Neural cell (in vitro differentiated cells): ENCODE data around the gene AFAP1. TPM values are rescaled to one million over a fixed set of nuclear protein-coding genes. Genes with fewer than 3 reads are reported as not detected.

Experiments used
- H2AFZ ChIP-seq: fragments of 200-600, 300-800 bp; sonication (generic), shearing (Covaris generic); 2 replicates; pipeline ENCODE4 v1.6.0; 2014; ENCODE audit warnings: low read depth, mild to moderate bottlenecking, antibody characterized with exemption, low read length, moderate library complexity
- H3F3A ChIP-seq: fragments of 200-600 bp; shearing (Covaris generic); 2 replicates; pipeline ENCODE4 v1.6.1; 2016; ENCODE audit warnings: mild to moderate bottlenecking, moderate library complexity, mixed read lengths, antibody characterized with exemption, low read length; ENCODE audit not compliant: insufficient read depth, poor library complexity, severe bottlenecking
- H3K27ac ChIP-seq: fragments of 200-600, 300-800 bp; sonication (generic), shearing (Covaris generic); 2 replicates; pipeline ENCODE4 v1.5.1; 2014; ENCODE audit warnings: mild to moderate bottlenecking, low read length, moderate library complexity
- H3K27me3 ChIP-seq: fragments of 300-800, 200-600 bp; sonication (generic), shearing (Covaris generic); 2 replicates; pipeline ENCODE4 v1.6.0; 2014; ENCODE audit warnings: mild to moderate bottlenecking, low read depth, low read length, moderate library complexity; ENCODE audit not compliant: insufficient read depth
- H3K36me3 ChIP-seq: fragments of 300-800, 200-600 bp; sonication (generic), shearing (Covaris generic); 2 replicates; pipeline ENCODE4 v1.5.1; 2014; ENCODE audit warnings: mild to moderate bottlenecking, antibody characterized with exemption, low read length, moderate library complexity; ENCODE audit not compliant: insufficient read depth
- H3K4me2 ChIP-seq: fragments of 300-800, 200-600 bp; sonication (generic), shearing (Covaris generic); 2 replicates; pipeline ENCODE4 v1.6.0; 2014; ENCODE audit warnings: mild to moderate bottlenecking, low read length
- H3K4me3 ChIP-seq: fragments of 300-800, 200-600 bp; sonication (generic), shearing (Covaris generic); 2 replicates; pipeline ENCODE4 v1.5.1; 2014; ENCODE audit warnings: mild to moderate bottlenecking, low read length, moderate library complexity
- H3K79me2 ChIP-seq: fragments of 200-600 bp; shearing (Covaris generic); replicated peaks from 2 replicates; pipeline ENCODE4 v1.6.0; 2014; ENCODE audit warnings: mild to moderate bottlenecking, low read length, moderate library complexity; ENCODE audit not compliant: insufficient read depth
- H3K9ac ChIP-seq: fragments of 300-800, 200-600 bp; sonication (generic), shearing (Covaris generic); 2 replicates; pipeline ENCODE4 v1.6.1; 2016; ENCODE audit warnings: mild to moderate bottlenecking, low read length, mixed read lengths
- H3K9me2 ChIP-seq: fragments of 200-600 bp; shearing (Covaris generic); 2 replicates; pipeline ENCODE4 v1.6.1; 2016; ENCODE audit warnings: mild to moderate bottlenecking, low read length, mixed read lengths; ENCODE audit not compliant: insufficient read depth
- H3K9me3 ChIP-seq: fragments of 200-600, 300-800 bp; sonication (generic), shearing (Covaris generic); 2 replicates; pipeline ENCODE4 v1.6.1; 2016; ENCODE audit warnings: mild to moderate bottlenecking, mixed run types, low read length, moderate library complexity, mixed read lengths
- H4K20me1 ChIP-seq: fragments of 200-600 bp; shearing (Covaris generic); 2 replicates; pipeline ENCODE4 v1.6.1; 2016; ENCODE audit warnings: mild to moderate bottlenecking, mixed run types; ENCODE audit not compliant: insufficient read depth
- EP300 ChIP-seq: fragments of 450-650 bp; conservative IDR thresholded peaks from 2 replicates; pipeline ENCODE4 v1.6.1; 2014; ENCODE audit warnings: antibody characterized with exemption, mild to moderate bottlenecking, moderate library complexity; ENCODE audit not compliant: poor library complexity, severe bottlenecking
- EZH2 ChIP-seq: fragments of 200-600, 300-800 bp; shearing (Covaris generic), sonication (generic); IDR thresholded peaks from 2 replicates; pipeline ENCODE4 v1.6.1; 2014; ENCODE audit warnings: antibody characterized with exemption, low read length, borderline replicate concordance, mild to moderate bottlenecking; ENCODE audit not compliant: insufficient read depth, poor library complexity, severe bottlenecking
- MXI1 ChIP-seq: fragments of 450-650 bp; conservative IDR thresholded peaks from 2 replicates; pipeline ENCODE4 v1.6.1; 2014; ENCODE audit warnings: antibody characterized with exemption, mild to moderate bottlenecking; ENCODE audit not compliant: poor library complexity, severe bottlenecking
- POLR2AphosphoS5 ChIP-seq: IDR thresholded peaks from 2 replicates; pipeline ENCODE4 v1.6.1; 2012
- RAD21 ChIP-seq: fragments of 450-650 bp; conservative IDR thresholded peaks from 2 replicates; pipeline ENCODE4 v1.6.1; 2014; ENCODE audit warnings: antibody characterized with exemption, mild to moderate bottlenecking, moderate library complexity
- SMC3 ChIP-seq: fragments of 450-650 bp; conservative IDR thresholded peaks from 2 replicates; pipeline ENCODE4 v1.6.1; 2014; ENCODE audit warnings: antibody characterized with exemption, mild to moderate bottlenecking, moderate library complexity; ENCODE audit not compliant: poor library complexity
- TAF1 ChIP-seq: IDR thresholded peaks from 2 replicates; pipeline ENCODE4 v1.6.1; 2012; ENCODE audit warnings: low read depth
- polyA plus RNA-seq: library from polyadenylated mRNA; depleted of rRNA; stranded (reverse); fragments of >200 nt; gene quantifications from 2 replicates; pipeline ENCODE4 v1.2.3, GENCODE V29; 2014
- TF ChIP-seq, protein P1 (sequence below): IDR thresholded peaks from 2 replicates; pipeline ENCODE4 v1.6.1; 2012; ENCODE audit warnings: borderline replicate concordance
- TF ChIP-seq, protein P2 (sequence below): fragments of 450-650 bp; IDR thresholded peaks from 2 replicates; pipeline ENCODE4 v1.5.1; 2014; ENCODE audit warnings: antibody characterized with exemption, mild to moderate bottlenecking, moderate library complexity; ENCODE audit not compliant: poor library complexity, severe bottlenecking

AFAP1 gene
- polyA plus RNA-seq, 1 donor from 2014 or later: 38.9 TPM

DNA sequence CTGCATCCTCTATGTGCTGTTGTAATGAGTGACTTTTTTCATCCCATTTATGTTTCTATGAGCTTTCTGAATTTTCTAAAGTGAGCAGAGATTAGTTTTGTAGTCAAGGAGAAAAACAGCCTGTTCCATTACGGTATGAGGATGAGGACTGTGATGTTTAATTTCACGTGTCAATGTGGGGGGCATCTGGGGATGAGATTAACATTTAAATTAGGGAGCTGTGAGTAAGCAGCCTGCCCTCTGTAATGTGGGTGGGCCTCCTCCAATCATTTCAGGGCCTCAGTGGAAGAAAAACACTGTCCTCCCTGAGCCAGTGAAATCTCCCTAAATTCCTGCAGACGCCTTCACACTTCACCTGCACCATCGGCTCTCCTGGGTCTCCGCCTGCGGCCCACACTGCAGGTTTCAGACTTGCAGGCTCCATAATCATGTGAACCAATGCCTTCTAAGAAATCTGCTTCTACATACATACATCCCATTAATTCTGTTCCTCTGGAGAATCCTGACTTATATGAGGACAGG is 121.7 kb downstream of the AFAP1 start:
- H4K20me1 ChIP-seq: no peaks in the 10 kb centered on the region
- TF ChIP-seq EZH2 (no peak), EP300 (no peak), MXI1 (no peak), RAD21 (no peak), POLR2AphosphoS5 (no peak), SMC3 (no peak), TAF1 (no peak)
- TF ChIP-seq, protein P1, sequence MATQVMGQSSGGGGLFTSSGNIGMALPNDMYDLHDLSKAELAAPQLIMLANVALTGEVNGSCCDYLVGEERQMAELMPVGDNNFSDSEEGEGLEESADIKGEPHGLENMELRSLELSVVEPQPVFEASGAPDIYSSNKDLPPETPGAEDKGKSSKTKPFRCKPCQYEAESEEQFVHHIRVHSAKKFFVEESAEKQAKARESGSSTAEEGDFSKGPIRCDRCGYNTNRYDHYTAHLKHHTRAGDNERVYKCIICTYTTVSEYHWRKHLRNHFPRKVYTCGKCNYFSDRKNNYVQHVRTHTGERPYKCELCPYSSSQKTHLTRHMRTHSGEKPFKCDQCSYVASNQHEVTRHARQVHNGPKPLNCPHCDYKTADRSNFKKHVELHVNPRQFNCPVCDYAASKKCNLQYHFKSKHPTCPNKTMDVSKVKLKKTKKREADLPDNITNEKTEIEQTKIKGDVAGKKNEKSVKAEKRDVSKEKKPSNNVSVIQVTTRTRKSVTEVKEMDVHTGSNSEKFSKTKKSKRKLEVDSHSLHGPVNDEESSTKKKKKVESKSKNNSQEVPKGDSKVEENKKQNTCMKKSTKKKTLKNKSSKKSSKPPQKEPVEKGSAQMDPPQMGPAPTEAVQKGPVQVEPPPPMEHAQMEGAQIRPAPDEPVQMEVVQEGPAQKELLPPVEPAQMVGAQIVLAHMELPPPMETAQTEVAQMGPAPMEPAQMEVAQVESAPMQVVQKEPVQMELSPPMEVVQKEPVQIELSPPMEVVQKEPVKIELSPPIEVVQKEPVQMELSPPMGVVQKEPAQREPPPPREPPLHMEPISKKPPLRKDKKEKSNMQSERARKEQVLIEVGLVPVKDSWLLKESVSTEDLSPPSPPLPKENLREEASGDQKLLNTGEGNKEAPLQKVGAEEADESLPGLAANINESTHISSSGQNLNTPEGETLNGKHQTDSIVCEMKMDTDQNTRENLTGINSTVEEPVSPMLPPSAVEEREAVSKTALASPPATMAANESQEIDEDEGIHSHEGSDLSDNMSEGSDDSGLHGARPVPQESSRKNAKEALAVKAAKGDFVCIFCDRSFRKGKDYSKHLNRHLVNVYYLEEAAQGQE: no peak
- TF ChIP-seq, protein P2, sequence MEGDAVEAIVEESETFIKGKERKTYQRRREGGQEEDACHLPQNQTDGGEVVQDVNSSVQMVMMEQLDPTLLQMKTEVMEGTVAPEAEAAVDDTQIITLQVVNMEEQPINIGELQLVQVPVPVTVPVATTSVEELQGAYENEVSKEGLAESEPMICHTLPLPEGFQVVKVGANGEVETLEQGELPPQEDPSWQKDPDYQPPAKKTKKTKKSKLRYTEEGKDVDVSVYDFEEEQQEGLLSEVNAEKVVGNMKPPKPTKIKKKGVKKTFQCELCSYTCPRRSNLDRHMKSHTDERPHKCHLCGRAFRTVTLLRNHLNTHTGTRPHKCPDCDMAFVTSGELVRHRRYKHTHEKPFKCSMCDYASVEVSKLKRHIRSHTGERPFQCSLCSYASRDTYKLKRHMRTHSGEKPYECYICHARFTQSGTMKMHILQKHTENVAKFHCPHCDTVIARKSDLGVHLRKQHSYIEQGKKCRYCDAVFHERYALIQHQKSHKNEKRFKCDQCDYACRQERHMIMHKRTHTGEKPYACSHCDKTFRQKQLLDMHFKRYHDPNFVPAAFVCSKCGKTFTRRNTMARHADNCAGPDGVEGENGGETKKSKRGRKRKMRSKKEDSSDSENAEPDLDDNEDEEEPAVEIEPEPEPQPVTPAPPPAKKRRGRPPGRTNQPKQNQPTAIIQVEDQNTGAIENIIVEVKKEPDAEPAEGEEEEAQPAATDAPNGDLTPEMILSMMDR: no peak
- H3K4me2 ChIP-seq: no peak overlapping the region
- no peaks in the 10 kb centered on the region for H3K9me3 ChIP-seq
- H3K36me3 ChIP-seq: peaks cover 5% of the 10 kb centered on the region
- H3K9me2 ChIP-seq: no peaks in the 10 kb centered on the region
- no peak overlapping the region for H3K9ac ChIP-seq
- H3K27me3 ChIP-seq: no peaks in the 10 kb centered on the region
- H3K79me2 ChIP-seq: no peaks in the 10 kb centered on the region
- H3K4me3 ChIP-seq: no peak overlapping the region
- no peak overlapping the region for H2AFZ ChIP-seq
- no peak overlapping the region for H3K27ac ChIP-seq
- H3F3A ChIP-seq: no peaks in the 10 kb centered on the region

DNA sequence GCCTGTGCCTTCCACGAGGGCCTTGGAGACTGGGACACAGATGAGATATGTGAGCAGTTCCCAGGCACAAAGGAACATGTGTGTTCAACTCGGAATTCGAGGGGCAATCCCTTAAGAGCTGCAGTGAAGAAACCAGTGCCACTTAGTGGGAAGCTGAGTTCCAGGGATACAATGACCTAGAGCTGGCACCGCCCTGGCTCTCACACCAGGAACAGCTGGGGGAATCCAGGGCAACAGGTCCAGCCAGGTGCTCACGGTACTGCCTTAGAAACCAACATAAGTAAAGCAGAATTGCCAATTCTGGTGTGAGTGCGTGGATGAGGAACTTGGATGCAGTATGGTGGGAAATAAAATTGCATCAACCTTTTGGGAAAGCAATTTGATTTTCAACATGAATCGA is 122.9 kb downstream of the AFAP1 start:
- Histone ChIP-seq H4K20me1 (no peaks in the 10 kb centered on the region), H3K36me3 (peaks cover 12% of the 10 kb centered on the region), H2AFZ (no peak overlapping the region), H3K27ac (no peak overlapping the region), H3F3A (no peaks in the 10 kb centered on the region), H3K4me3 (no peak overlapping the region), H3K9me2 (no peaks in the 10 kb centered on the region), H3K79me2 (no peaks in the 10 kb centered on the region), H3K4me2 (no peak overlapping the region), H3K9me3 (no peaks in the 10 kb centered on the region), H3K27me3 (no peaks in the 10 kb centered on the region), H3K9ac (no peak overlapping the region)
- TF ChIP-seq MXI1 (no peak), EP300 (no peak), TAF1 (no peak), POLR2AphosphoS5 (no peak), SMC3 (no peak), RAD21 (no peak), EZH2 (no peak)
- TF ChIP-seq, protein P2: no peak
- TF ChIP-seq, protein P1: no peak
